Transverse colon (tissue), 4 donors: ENCODE data around the gene KHDRBS1. TPM values are rescaled to one million over a fixed set of nuclear protein-coding genes. Genes with fewer than 3 reads are reported as not detected.
A peak's percentile ranks its signal among the peaks of the same experiment; 100 is the strongest.

ENCODE experiments used
- DNase-seq: peaks from one replicate; pipeline ENCODE4 v3.0.0-alpha.2; 2019
- H3K27ac ChIP-seq, 4 donors: fragments of 200-600 bp; sonication (generic); 2 replicates each; pipeline ENCODE4 v1.5.1; 2016 to 2018; ENCODE audit warnings: inconsistent platforms in 4 of 4
- H3K27me3 ChIP-seq: fragments of 200-600 bp; sonication (generic); 2 replicates; pipeline ENCODE4 v1.5.1; 2017; ENCODE audit warnings: inconsistent platforms
- H3K36me3 ChIP-seq, 4 donors: fragments of 200-600 bp; sonication (generic); 2 replicates each; pipeline ENCODE4 v1.5.1; 2017 to 2019; ENCODE audit warnings: inconsistent platforms in 4 of 4
- H3K4me1 ChIP-seq, 4 donors: fragments of 200-600 bp; sonication (generic); 2 replicates each; pipeline ENCODE4 v1.5.1; 2017 to 2020; ENCODE audit warnings: inconsistent platforms in 4 of 4
- H3K4me3 ChIP-seq, 4 donors: fragments of 200-600 bp; sonication (generic); 1 replicate in 1 of 4; 2 replicates in 3 of 4; pipeline versions ENCODE4 v1.5.1 to v1.6.1; 2017 to 2019; ENCODE audit warnings: inconsistent platforms in 4 of 4
- H3K9me3 ChIP-seq, 2 donors: fragments of 200-600 bp; sonication (generic); 2 replicates each; pipeline ENCODE4 v1.5.1; 2017 to 2019; ENCODE audit warnings: inconsistent platforms in 2 of 2
- EP300 ChIP-seq: sonication (generic); formaldehyde crosslinking; IDR thresholded peaks from one replicate; pipeline ENCODE4 v1.6.1; 2017; ENCODE audit warnings: antibody characterized with exemption, low read depth
- POLR2A ChIP-seq: fragments of 450-650 bp; IDR thresholded peaks from one replicate; pipeline ENCODE4 v1.6.1; 2016; ENCODE audit warnings: antibody characterized with exemption, mild to moderate bottlenecking, moderate library complexity
- POLR2AphosphoS5 ChIP-seq, 3 donors: sonication (generic); formaldehyde crosslinking; IDR thresholded peaks; one replicate each; pipeline ENCODE4 v1.6.1; 2016; ENCODE audit warnings: antibody characterized with exemption in 3 of 3
- WGBS, 2 donors: methylation state at CpG; one replicate each; pipeline ENCODE4 v1.1.5; 2018; ENCODE audit warnings: low coverage in 1 of 2; 5-methylcytosine and 5-hydroxymethylcytosine counted together
- in situ Hi-C, 4 donors: fragments of 200-750 bp; cut with MboI; loops; one replicate each; pipeline versions ENCODE4 v1.15.0 to v1.15.1; 2017; ENCODE audit warnings: low sequenced_read_pairs in 3 of 4, low pct_ligation_motif_present in 1 of 4, low pct_unique_long_range_greater_than_20kb in 1 of 4
- intact Hi-C: fragments of 100-400 bp; cut with DNase I; formaldehyde crosslinking; loops from one replicate; pipeline ENCODE4 v1.15.1; 2023; ENCODE audit warnings: low total_unique reads
- total RNA-seq, 4 donors: library from RNA; depleted of rRNA; stranded (reverse); fragments of >200 nt; gene quantifications; one replicate each; pipeline ENCODE4 v1.1.0, GENCODE V29; 2016
- TF ChIP-seq, protein P1 (sequence below), 5 experiments: fragments of 200-600 bp in 3 of 5; fragments of 450-650 bp in 2 of 5; sonication (generic) in 3 of 5; IDR thresholded peaks; 1 replicate in 2 of 5; 2 replicates in 3 of 5; pipeline ENCODE4 v1.5.1; 2016 to 2017; ENCODE audit warnings: antibody characterized with exemption in 5 of 5, inconsistent platforms in 3 of 5, mild to moderate bottlenecking in 2 of 5, moderate library complexity in 1 of 5

KHDRBS1 gene
- total RNA-seq, 4 donors from 2014 or later: 49.3 to 83.4 (median 57.1) TPM

DNA sequence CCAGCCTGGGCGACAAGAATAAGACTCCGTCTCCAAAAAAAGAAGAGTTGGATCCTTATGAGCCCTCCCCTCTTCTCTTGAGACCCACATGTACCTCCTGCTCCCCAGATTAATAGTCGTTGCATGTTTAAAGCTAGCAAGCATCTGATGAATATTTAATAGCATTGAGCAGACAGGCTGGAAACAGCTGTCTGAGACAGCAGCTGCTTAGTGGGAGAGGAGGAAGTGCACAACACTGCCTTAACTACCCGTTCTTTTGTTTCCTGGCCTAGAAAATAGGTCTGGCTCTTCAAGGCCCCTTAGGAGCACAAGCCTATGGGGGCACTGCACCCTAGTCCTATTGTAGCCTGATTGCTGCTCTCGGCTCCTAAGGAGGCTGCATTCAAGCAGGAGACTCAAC lies 41.7 kb downstream of the KHDRBS1 start:
- TF ChIP-seq POLR2AphosphoS5 (IDR thresholded peaks at IDR 0.05): no peak
- TF ChIP-seq, protein P1, sequence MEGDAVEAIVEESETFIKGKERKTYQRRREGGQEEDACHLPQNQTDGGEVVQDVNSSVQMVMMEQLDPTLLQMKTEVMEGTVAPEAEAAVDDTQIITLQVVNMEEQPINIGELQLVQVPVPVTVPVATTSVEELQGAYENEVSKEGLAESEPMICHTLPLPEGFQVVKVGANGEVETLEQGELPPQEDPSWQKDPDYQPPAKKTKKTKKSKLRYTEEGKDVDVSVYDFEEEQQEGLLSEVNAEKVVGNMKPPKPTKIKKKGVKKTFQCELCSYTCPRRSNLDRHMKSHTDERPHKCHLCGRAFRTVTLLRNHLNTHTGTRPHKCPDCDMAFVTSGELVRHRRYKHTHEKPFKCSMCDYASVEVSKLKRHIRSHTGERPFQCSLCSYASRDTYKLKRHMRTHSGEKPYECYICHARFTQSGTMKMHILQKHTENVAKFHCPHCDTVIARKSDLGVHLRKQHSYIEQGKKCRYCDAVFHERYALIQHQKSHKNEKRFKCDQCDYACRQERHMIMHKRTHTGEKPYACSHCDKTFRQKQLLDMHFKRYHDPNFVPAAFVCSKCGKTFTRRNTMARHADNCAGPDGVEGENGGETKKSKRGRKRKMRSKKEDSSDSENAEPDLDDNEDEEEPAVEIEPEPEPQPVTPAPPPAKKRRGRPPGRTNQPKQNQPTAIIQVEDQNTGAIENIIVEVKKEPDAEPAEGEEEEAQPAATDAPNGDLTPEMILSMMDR (IDR thresholded peaks at IDR 0.05): no peak
- no peak for TF ChIP-seq EP300
- TF ChIP-seq POLR2A: no peak
- DNase-seq: no peak
- Histone ChIP-seq H3K4me1 (no peaks in the 10 kb centered on the region), H3K36me3 (peaks cover 0 to 63% (median 27%) of the 10 kb centered on the region in 4 donors), H3K27me3 (no peaks in the 10 kb centered on the region), H3K4me3 (no peak overlapping the region), H3K27ac (no peak overlapping the region), H3K9me3 (no peaks in the 10 kb centered on the region)
- 80 to 90% methylated on average over 3 to 5 of the region's 5 CpGs for WGBS, 2 donors
- in situ Hi-C loops: no loop called here
- intact Hi-C loops: no loop called here

DNA sequence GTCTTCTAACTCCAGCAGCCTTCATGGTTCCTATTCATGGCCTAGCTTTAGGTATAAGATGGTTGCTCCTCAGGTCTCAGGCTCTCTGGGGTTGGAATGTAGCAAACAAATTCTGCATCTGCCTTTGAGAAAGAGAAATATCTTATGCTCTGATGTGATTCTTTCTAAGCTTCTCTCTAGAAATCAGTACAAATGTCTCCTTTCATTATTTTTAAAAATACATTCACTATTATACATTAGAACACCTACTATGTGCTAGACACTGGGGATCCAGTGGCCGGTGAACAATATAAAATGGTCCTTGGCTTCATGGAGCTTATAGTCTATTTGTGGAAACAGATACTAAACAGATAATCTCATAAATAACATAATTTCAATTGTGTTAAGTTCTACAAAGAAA lies 42.9 kb downstream of the KHDRBS1 start:
- TF ChIP-seq EP300 (no peak), POLR2AphosphoS5 (IDR thresholded peaks at IDR 0.05) (no peak), POLR2A (no peak)
- TF ChIP-seq, protein P1 (IDR thresholded peaks at IDR 0.05): no peak
- Histone ChIP-seq H3K4me3 (no peak overlapping the region), H3K4me1 (no peaks in the 10 kb centered on the region), H3K27ac (no peak overlapping the region), H3K27me3 (no peaks in the 10 kb centered on the region), H3K9me3 (no peaks in the 10 kb centered on the region), H3K36me3 (peaks cover 0 to 66% (median 31%) of the 10 kb centered on the region in 4 donors)
- in situ Hi-C loops (no loop called here), intact Hi-C loops (no loop called here)
- no peak for DNase-seq
- WGBS, 2 donors: 95 to 100% methylated on average over 1 of the region's 1 CpG

GRCh38 chr1:32060914-32061313 lies 47.2 kb downstream of the KHDRBS1 start:
- intact Hi-C loops: no loop called here
- Histone ChIP-seq H3K4me1 (peaks cover 0 to 11% (median 5%) of the 10 kb centered on the region in 4 donors), H3K9me3 (no peaks in the 10 kb centered on the region), H3K4me3 (no peak overlapping the region), H3K27me3 (no peaks in the 10 kb centered on the region), H3K36me3 (peaks cover 0 to 30% (median 15%) of the 10 kb centered on the region in 4 donors), H3K27ac (no peak overlapping the region)
- no peak for TF ChIP-seq POLR2A
- TF ChIP-seq POLR2AphosphoS5 (IDR thresholded peaks at IDR 0.05): no peak
- no peak for TF ChIP-seq EP300
- TF ChIP-seq, protein P1 (IDR thresholded peaks at IDR 0.05): no peak
- no peak for DNase-seq
- in situ Hi-C loops: no loop called here

GRCh38 chr1:32062867-32063230 lies 49.2 kb downstream of the KHDRBS1 start:
- H3K9me3 ChIP-seq: no peaks in the 10 kb centered on the region
- intact Hi-C loops (loop anchor here (2.0 kb wide), 1 partner anchor 42 kb away; no protein-coding TSS in a partner anchor), in situ Hi-C loops (no loop called here)
- DNase-seq: no peak
- no peak for TF ChIP-seq POLR2A
- TF ChIP-seq, protein P1 (IDR thresholded peaks at IDR 0.05): no peak
- no peak for TF ChIP-seq POLR2AphosphoS5 (IDR thresholded peaks at IDR 0.05)
- no peak for TF ChIP-seq EP300
- peaks cover 0 to 30% (median 14%) of the 10 kb centered on the region in 4 donors for H3K36me3 ChIP-seq
- no peaks in the 10 kb centered on the region for H3K27me3 ChIP-seq
- H3K4me3 ChIP-seq: no peak overlapping the region
- peak overlapping the region; percentile 28 to 58 (median 38) for H3K27ac ChIP-seq
- WGBS, 2 donors: 79 to 80% methylated on average over 1 to 4 of the region's 4 CpGs
- H3K4me1 ChIP-seq: peaks cover 0 to 27% (median 14%) of the 10 kb centered on the region in 4 donors
